Epidermal melanocyte (primary cell): ENCODE measurements around the gene SDC1.
"Not testable (repeated sequence)": the region's sequence is repeated elsewhere in the genome, so short reads cannot be mapped to it uniquely, and the experiment has no call there.

Source experiments
- DNase-seq: peaks from one replicate; pipeline ENCODE4 v3.0.0; 2011; ENCODE audit warnings: low spot score; ENCODE audit not compliant: insufficient read length

The SDC1 gene

GRCh38 chr2:20224716-20225293 is at the start of gene SDC1:
SDC1 (minus strand) TSS chr2:20225130; CDS start chr2:20224867, 263 bp downstream.
- no peak for DNase-seq

- DNase-seq = no peak
Measured at GRCh38 chr2:20273042-20273441, 48.1 kb upstream of the SDC1 start.

GRCh38 chr2:20268317-20268716 is 43.4 kb upstream of the SDC1 start:
- not testable (repeated sequence) for DNase-seq

- DNase-seq = no peak
Measured at GRCh38 chr2:20267529-20267928, 42.6 kb upstream of the SDC1 start.

- no peak for DNase-seq
Measured at GRCh38 chr2:20264629-20265028, 39.7 kb upstream of the SDC1 start.

GRCh38 chr2:20257411-20257810 is 32.5 kb upstream of the SDC1 start:
- DNase-seq = no peak

GRCh38 chr2:20254731-20255130 is 29.8 kb upstream of the SDC1 start:
- DNase-seq = no peak

GRCh38 chr2:20250436-20250835 is 25.5 kb upstream of the SDC1 start:
- DNase-seq = no peak

- no peak for DNase-seq
Measured at GRCh38 chr2:20249170-20249569, 24.2 kb upstream of the SDC1 start.

GRCh38 chr2:20247084-20247483 is 22.2 kb upstream of the SDC1 start:
- DNase-seq = no peak

GRCh38 chr2:20243637-20244036 is 18.7 kb upstream of the SDC1 start:
- not testable (repeated sequence) for DNase-seq

GRCh38 chr2:20242727-20243377 is 17.9 kb upstream of the SDC1 start:
- DNase-seq = no peak

GRCh38 chr2:20241973-20242726 is 17.2 kb upstream of the SDC1 start:
- DNase-seq = no peak

- not testable (repeated sequence) for DNase-seq
Measured at GRCh38 chr2:20240291-20240690, 15.4 kb upstream of the SDC1 start.

- no peak for DNase-seq
Measured at GRCh38 chr2:20236496-20236895, 11.6 kb upstream of the SDC1 start.

- no peak for DNase-seq
Measured at GRCh38 chr2:20235655-20236305, 10.8 kb upstream of the SDC1 start.

- DNase-seq = not testable (repeated sequence)
Measured at GRCh38 chr2:20234597-20234996, 9.7 kb upstream of the SDC1 start.

- no peak for DNase-seq
Measured at GRCh38 chr2:20232837-20233207, 7.9 kb upstream of the SDC1 start.

GRCh38 chr2:20231598-20232026 is 6.7 kb upstream of the SDC1 start:
- DNase-seq = peak; percentile 16

GRCh38 chr2:20231159-20231558 is 6.2 kb upstream of the SDC1 start:
- peak; percentile 1 for DNase-seq

- no peak for DNase-seq
Measured at GRCh38 chr2:20230114-20230425, 5.1 kb upstream of the SDC1 start.
